Left renal cortex interstitium (tissue), 4 donors: Measurements from ENCODE around the gene GNAQ. TPM values are rescaled to one million over a fixed set of nuclear protein-coding genes. Genes with fewer than 3 reads are reported as not detected.
"Not testable (repeated sequence)": the region's sequence is repeated elsewhere in the genome, so short reads cannot be mapped to it uniquely, and the experiment has no call there.

Experiments used
- DNase-seq, 4 donors: peaks; one replicate each; pipeline ENCODE4 v3.0.0-alpha.2; 2013; ENCODE audit warnings: low read depth in 4 of 4, low spot score in 2 of 4, missing footprints in 1 of 4
- polyA plus RNA-seq, 4 donors: library from polyadenylated mRNA; unstranded; fragments of 120-200 nt; gene quantifications; one replicate each; pipeline ENCODE4 v1.2.1, GENCODE V29; 2013; ENCODE audit not compliant: insufficient read length in 4 of 4

GNAQ gene
- polyA plus RNA-seq, 4 donors = 57.3 to 66.0 (median 59.8) TPM

DNA sequence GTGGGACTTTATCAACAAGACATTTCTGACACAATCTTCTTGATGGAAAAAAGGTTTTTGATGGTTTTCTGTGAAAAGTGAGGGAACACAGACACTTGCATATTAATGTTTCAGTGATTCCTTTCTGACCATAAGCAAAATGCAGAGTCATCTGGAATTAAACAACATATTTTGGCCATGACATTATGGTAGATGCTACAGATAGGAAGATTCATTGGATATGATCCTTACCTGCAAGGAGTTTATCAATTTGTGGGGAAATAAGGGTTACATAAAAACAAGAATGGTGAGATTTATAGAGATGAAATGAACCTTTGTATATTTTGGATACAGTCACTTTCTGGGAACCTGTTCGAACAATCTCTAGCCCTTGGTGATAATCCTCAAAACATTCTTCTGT, 228.2 kb downstream of the GNAQ start:
- DNase-seq = no peak

DNA sequence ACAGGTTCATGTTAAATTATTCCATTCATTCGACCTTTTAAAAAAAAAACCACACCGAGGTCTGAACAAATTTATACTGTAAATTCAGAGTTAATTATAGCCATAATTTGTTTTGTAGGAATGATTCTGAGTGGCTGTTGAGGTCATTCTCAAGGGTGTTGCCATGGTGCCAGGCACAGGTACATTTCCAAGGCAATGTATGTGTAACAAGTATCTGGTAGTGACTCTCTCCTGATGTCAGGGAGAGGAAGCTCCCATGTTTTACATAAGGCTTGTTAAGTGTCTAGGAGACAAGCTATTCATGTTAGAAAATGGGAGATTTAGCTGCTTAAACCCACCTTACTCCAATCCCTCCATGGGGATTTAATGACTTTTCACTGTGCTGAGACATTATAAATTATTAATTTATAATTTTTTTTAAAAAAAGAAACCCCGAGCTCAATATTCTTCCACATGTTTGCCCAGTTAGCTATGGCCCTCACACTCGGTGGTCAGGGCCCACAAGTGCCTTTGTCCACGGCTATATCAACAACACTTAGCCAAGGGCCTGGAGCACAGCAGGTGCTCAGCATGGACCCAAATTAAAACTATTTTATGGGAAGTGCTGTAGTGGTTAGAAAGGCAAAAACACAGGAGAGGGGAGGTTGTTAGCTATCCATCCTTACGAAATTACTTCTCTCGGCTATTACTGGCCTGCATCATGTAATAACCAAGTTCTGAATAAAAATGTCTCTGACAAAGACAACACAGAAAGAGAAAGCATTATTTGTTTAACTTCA, 228.9 kb downstream of the GNAQ start:
- DNase-seq = no peak

DNA sequence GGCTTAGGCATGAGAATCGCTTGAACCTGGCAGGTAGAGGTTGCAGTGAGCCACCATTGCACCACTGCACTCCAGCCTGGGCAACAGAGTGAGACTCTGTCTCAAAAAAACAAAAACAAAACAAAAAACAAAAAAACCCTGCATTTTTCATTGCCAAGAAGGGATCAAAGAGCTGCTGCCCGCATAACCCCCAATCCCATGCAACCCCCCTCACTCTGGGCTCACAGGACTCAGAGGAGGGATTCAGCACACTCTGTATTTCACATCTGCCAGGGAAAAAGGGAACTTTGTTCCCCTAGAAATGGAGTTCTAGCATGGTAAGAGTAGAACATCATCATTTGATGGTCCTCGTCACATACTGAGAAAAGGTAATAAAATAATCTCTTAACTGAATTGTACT, 229.5 kb downstream of the GNAQ start:
- DNase-seq = no peak

DNA sequence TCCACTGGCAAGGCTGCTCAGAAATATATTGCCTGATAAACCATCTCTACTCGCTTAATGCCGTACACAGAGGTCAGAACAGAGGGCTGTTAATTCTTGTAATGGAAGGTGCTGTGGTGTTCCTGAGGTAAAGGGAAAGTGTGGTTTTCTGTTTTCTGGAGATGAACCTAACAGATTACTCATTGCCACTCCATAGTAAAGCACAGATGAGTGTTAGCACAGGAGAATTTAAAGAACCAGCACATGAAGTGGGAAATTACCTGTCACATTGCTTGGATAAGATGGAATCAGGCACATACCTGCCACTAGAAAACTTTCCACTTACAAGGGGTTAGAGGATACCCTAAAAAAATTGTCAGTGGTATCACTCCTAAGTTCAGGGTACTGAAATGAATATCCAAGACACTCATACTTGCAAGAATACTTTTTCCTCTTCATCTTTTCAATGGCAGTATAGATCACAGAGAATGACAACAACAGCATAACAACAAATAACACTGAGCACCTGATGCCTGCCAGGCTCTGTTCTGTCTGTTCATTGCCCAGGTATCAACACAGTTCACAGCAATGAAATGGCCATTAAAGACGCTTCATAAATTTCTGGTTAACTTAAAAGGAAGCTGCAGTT, 230.6 kb downstream of the GNAQ start:
- DNase-seq = no peak

DNA sequence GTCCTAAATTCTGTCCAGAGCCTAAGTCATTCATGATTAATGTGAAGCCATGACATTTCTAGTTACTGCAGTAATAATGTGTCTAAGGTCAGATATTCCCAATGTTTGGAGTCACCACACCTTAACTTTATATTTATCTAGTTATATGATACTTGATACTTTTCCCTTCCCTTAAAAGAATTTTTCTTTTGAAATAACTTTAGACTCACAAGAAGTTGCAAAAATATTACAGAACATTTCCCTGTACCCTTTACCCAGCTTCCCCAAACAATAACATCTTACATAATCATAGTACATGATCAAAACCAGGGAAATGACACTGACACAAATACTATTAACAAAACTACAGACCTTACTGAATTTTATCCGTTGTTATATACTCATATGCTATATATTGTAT, 233.5 kb downstream of the GNAQ start:
- no peak for DNase-seq

DNA sequence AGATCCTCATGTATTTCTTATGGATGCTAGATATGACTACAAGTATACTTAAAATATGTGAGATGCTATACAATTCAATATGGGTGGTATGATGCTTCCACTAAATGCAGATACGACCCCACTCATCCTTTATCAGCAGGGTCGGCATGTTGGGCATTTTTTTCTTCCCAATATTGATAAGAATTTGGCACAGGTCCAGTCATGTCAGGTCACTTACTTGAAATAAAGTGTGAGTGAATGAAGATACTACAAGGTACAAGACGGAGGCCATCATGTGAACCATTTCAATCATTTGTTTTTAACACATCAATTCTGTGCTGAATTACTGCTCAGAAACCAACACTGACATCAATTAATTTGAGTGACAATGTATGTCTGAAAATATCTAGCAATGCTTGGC, 236.6 kb downstream of the GNAQ start:
- no peak for DNase-seq

DNA sequence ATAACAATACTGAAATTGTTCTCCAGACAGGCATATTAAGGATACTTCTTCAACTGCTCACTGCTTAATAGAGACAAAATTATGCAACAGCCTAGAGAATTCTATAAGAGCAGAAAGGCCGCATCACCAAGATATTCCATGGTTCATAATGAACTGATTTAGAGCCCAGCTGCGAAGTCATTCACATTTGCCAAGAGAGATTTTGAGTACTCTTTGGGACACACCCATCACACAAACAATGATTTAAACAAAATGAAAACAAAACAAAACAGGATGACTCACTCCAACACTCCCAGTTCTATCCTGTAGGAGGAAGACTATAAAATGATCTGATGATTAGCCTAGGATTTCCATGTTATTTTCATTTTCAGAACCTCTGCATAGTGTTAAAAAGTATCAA, 237.8 kb downstream of the GNAQ start:
- no peak for DNase-seq

DNA sequence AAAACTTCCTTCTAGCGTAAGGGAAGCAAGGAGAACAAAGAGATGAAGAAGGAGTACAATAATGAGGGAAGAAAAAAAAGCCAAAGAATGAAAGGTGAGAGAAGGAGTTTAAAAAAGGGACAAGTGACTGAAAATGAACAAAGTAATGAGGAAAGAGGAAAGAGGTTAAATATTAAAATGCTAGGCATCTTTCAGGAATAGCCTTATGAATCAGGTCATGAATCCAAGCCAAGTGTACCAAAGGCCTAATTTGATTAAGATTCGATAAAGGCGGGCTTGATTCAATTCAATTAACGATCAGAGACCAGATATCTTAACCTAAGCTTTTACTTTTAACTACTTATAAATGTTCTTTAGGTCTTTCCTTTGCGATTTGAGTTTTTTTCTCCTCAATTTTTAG, 241.7 kb downstream of the GNAQ start:
- no peak for DNase-seq

DNA sequence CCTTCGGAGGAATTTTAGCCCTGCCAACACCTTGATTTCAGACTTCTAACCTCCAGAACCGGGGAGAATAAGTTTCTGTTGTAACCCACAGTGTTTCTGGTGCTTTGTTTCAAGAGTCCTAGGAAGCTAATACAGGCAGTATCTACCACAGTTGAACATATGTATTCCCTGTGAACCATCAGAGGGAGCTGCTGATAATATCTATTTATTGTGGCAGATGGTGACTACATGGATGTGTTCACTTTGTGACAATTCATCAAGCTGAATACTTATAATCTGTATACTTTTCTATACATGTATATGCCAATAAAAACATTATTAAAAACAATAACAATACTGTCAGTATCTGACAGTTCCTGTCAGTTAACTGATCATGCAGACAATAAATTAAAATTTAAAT, 246.3 kb downstream of the GNAQ start:
- DNase-seq = no peak

DNA sequence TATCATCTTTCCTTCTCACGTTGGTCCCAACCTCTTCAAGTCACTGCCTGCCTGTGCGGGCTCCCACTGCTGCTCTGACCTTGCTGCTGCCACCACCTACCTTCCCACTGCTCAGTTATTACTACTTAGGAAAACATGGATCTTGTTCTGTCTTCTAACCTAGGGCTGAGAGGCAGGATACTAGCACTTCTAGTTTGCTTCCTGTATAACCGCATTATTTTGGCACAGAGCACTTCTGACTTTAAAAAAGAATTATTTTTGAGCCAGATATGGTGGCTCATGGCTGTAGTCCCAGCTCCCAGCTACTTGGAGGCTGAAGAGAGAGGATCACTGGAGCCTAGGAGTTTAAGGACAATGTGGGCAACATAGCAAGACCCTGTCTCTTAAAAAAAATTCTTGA, 248.1 kb downstream of the GNAQ start:
- no peak for DNase-seq

DNA sequence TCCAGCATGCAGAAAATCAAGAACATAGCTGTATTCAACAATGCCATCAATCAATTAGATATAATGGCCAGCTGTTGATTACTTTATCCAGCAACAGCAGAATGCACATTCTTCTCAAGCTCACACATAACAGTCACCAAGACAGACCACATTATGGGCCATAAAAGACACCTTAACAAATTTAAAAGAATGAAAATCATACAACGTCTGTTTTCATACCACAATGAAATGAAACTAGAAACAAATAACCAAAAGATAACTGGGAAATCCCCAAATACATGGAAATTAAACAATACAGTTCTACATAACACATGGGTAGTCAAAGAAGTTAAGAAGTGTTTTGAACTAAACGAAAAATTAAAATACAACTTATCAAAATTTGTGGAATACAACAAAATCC, 252.6 kb downstream of the GNAQ start:
- DNase-seq = no peak

DNA sequence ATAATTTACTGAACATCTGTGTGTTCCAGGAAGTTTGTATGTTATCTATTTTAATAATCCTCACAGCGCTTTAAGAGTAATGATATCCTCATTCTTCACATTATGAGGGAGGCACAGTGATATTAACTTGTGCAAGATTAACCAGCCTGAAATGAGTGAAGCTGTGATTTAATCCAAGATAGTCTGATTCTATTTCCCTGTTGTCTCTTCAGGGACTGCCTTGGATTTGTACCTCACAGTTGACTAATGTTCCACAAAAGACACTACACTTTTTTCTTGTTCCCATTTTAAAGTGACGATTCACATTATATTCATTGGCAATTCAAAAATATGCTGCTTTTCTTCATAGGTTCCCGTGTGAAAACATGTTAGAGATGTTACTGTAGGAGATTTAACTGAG, 258.2 kb downstream of the GNAQ start:
- no peak for DNase-seq

DNA sequence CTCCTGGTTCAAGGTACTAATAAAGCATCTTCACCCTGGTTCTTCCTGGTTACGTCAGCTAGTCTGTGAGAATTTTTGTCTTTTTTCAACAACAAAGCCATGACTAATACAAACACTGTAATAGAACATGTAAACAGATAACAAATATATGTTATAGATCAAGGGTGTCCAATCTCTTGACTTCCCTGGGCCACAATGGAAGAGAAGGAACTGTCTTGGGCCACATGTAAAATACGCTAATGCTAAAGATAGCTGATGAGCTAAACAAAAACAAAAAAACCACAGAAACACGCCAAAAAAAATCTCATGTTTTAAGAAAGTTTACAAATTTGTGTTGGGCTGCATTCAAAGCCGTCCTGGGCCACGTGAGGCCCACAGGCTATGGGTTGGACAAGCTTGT, 259.0 kb downstream of the GNAQ start:
- DNase-seq = no peak

DNA sequence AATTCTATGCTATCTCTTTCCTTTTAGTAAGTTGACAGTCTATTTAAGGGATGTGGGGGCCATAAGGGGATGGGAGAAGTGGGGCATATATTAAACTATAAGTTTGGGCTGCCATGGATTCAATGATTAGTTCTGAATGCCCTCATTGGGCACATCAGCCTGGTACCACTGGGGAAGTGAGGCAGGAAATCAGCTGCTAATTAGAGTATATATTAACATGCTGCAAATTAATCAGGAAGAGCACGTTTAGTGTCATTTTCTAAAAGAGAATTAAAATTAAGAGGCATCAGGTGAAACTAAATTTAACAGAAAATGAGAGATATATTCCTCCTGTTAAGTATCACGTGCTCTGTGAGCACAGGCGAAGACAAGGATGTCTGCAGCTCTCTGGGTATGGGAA, 260.4 kb downstream of the GNAQ start:
- DNase-seq = no peak

DNA sequence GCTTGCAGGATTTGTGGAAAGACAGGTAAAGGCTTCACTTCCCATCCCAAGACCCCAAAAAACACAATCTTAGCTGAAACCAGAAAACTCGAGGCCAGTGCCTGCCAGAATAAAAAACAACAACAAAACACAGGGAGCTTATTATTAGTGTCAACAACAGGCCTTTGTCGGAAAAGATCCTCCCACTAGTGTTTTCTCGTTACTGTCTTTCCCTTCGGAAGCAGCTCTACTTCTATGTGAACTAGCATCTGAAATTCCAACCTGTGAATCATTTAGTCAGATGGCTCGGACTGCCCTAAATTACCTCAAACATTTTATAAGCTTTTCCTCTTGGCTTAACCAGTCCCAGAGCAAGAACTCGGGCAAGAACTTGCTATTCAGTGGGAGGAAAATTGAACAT, 261.3 kb downstream of the GNAQ start:
- no peak for DNase-seq

DNA sequence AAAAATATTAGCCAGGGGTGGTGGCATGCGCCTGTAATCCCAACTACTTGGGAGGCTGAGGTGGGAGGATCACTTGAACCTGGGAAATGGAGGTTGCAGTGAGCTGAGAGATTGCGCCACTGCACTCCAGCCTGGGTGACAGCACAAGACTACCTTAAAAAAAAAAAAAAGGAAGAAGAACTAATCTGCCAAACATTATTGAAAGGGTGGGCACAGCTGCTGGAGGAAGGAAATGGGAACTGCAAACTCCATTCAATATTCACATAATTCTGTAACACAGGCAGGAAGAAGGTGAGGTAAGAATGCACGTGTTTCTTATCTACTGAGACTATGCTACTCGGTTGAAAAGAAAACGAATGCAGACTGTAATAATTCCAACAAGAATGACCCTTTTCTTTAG, 262.4 kb downstream of the GNAQ start:
- DNase-seq = no peak

DNA sequence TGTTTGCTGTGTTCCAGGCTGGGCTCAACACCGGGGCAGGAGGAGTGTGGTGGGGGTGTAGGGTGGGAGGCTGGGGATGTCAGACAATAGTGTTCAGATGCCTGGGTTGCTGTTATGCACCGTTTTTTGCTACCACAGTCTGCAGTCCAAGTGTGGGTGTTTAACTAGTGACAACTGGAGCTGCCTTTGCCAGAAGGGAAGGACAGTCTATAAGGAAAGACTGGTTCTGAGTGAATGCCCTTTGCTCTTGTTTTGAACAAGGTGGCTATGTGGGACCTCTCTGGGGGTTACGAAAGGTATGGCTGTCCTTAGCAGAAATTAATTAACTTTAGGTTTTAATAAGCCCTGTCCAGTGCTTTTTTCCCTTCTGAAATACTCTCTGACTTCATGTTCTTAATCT, 265.0 kb downstream of the GNAQ start:
- no peak for DNase-seq

DNA sequence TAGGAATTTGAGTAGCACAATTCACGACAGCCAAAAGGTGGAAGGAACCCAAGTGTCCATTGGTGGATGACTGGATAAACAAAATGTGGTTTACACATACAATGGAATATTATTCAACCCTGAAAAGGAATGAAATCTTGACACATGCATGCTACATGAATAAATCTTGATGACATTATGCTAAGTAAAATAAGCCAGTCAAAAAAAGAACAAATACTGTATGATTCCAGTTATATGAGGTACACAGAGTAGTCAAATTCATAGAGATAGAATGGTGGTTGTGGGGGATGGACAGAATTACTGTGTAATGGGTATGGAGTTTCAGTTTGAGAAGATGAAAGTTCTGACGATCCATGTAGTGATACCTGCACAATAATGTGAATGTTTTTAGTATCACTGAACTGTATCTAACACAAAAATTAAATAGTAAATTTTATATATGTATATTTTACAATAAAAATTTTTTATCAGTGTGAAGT, 265.8 kb downstream of the GNAQ start:
- no peak for DNase-seq

DNA sequence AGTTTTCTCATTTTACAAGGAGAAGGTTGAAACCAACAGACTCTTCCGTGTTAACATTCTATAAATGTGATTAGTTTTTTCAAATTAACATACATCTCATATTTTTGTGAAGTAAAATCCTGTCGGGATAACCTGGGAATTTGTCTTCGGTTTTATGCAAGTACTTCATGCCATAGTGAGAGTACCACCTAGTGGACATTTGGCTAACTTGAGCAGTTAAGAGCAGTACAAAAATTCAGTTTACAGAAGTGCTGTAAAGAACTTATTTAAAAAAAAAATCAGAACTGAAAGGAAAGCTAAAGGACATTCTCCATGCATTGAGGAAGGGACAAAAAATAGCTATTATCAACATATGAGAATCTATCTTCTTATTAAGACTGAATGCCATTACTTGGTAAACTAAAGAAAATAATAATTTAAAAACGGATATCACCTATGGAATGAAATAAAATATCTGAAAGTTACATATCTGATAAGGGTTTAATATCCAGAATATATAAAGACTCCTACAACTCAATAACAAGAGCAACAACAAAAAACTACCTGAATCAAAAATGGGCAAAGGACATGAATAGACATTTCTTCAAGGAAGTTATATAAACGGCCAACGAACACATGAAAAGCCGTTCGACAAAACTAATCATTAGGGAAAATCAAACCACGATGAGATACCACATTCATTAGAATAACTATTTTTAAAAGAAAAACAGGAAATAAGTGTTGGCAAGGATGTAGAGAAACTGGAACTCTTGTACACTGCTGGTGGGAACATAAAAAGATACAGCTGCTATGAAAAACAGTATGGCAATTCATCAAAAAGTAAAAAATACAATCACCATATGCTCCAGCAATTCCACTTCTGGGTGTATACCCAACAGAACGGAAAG, 266.5 kb downstream of the GNAQ start:
- no peak for DNase-seq

DNA sequence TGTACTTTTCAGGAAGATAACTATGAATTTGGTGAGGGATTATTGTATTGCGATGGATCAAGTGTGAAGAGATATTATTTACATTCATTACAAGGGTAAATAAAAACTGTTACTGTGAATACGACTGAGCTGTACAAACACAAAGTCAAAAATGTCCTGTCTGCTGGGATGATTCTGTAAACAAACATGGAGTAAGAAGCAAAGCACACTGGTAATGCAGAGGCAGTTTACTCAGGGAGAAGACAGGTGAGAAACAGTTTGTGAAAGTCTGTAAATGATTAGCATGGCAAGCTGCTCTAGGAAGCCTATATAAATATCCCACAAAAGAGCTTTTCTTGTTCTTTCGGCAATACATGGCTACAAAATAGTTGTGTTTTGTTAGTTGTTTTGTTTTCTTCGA, 268.0 kb downstream of the GNAQ start:
- DNase-seq = no peak

DNA sequence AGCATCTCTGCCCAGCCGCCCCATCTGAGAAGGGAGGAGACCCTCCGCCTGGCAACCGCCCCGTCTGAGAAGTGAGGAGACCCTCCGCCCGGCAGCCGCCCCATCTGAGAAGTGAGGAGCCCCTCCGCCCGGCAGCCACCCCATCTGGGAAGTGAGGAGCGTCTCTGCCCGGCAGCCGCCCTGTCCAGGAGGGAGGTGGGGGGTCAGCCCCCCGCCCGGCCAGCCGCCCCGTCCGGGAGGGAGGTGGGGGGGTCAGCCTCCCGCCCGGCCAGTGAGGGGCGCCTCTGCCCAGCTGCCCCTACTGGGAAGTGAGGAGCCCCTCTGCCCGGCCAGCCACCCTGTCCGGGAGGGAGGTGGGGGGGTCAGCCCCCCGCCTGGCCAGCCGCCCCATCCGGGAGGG, 270.7 kb downstream of the GNAQ start:
- DNase-seq = not testable (repeated sequence)
